Subcutaneous abdominal adipose tissue (tissue), 5 donors: ENCODE data around the gene CD248.
A peak's percentile ranks its signal among the peaks of the same experiment; 100 is the strongest.

Experiments
- H3K27ac ChIP-seq: one replicate; pipeline ENCODE4 v1.7.0; 2013; ENCODE audit warnings: low read depth, mild to moderate bottlenecking, inconsistent platforms, low read length, moderate library complexity
- H3K27me3 ChIP-seq, 5 donors: one replicate each; pipeline ENCODE4 v1.7.0; 2013; ENCODE audit warnings: low read length in 5 of 5, inconsistent platforms in 1 of 5; ENCODE audit not compliant: control insufficient read depth in 5 of 5, insufficient read depth in 4 of 5
- H3K36me3 ChIP-seq, 5 donors: one replicate each; pipeline ENCODE4 v1.7.0; 2013; ENCODE audit warnings: low read length in 5 of 5; ENCODE audit not compliant: control insufficient read depth in 5 of 5, insufficient read depth in 5 of 5
- H3K4me1 ChIP-seq, 5 donors: one replicate each; pipeline ENCODE4 v1.7.0; 2013; ENCODE audit warnings: low read length in 5 of 5, mild to moderate bottlenecking in 3 of 5, moderate library complexity in 1 of 5; ENCODE audit not compliant: control insufficient read depth in 5 of 5, insufficient read depth in 5 of 5
- H3K4me3 ChIP-seq, 5 donors: one replicate each; pipeline ENCODE4 v1.7.0; 2013; ENCODE audit warnings: low read length in 5 of 5, low read depth in 1 of 5
- H3K9ac ChIP-seq, 5 donors: one replicate each; pipeline ENCODE4 v1.7.0; 2013; ENCODE audit warnings: low read length in 5 of 5, mild to moderate bottlenecking in 4 of 5, moderate library complexity in 3 of 5
- H3K9me3 ChIP-seq, 5 donors: one replicate each; pipeline ENCODE4 v1.7.0; 2013; ENCODE audit warnings: low read length in 5 of 5; ENCODE audit not compliant: control insufficient read depth in 5 of 5
- donor health status: healthy.
- donor health status: healthy.
- donor health status: healthy.
- donor health status: healthy.
- donor health status: healthy.

The CD248 gene

DNA sequence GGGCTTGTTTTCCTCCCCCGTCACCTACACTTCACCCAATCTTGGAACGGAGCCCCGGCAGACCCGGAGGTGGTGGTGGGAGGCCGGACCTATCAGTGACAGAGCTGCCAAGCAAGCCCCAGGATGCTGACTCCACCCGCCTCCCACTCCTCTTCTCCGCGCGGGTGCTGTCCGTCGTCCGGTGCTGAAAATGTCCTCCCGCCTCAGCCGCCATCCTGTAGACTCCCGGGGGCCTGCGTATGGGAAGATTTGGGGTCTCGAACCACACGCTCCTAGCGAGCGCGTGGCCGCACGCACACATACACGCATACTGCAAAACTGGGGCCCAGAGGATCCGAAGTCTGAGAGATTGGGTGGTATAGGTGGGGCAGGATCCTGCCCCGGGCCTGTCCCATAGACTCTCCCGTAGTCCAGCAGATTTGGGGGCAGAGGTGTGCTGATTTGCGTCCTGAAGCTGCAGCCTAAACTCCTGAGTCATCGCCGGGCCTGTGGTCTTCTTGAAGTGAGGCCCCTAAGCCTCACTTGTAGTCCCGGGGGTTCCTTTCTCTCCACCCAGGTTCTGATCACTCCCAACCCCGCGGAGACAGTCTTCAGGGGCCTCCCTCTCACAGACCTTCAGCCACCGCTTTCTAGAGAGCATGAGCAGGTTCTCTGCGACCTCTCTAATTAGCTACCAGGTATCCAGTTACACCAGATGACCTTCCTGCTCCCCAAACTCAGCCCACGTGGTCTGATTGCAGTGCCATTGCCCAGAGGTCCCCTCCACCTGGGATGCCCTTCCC lies 27.1 kb downstream of the CD248 start:
- H3K27ac ChIP-seq: peak overlapping the region; percentile 74
- peak overlapping the region in 4 of 5 donors; percentile 36 to 94 (median 58) for H3K9ac ChIP-seq
- H3K4me1 ChIP-seq: peaks cover 3 to 43% (median 31%) of the 10 kb centered on the region in 5 donors

GRCh38 chr11:66288671-66289547 lies 27.9 kb downstream of the CD248 start, which contains the start of gene YIF1A:
TSS of gene YIF1A (minus strand) at chr11:66289143. CDS start at chr11:66288985, 158 bp downstream.
- no peaks in the 10 kb centered on the region for H3K9me3 ChIP-seq
- peaks cover 3 to 43% (median 31%) of the 10 kb centered on the region in 5 donors for H3K4me1 ChIP-seq
- H3K27ac ChIP-seq: peak within 1 kb of the TSS; percentile 90
- peak within 1 kb of the TSS; percentile 80 to 96 (median 89) for H3K4me3 ChIP-seq
- peak within 1 kb of the TSS; percentile 73 to 94 (median 87) for H3K9ac ChIP-seq
- H3K36me3 ChIP-seq: peaks cover 0 to 25% (median 11%) of the 10 kb centered on the region in 5 donors
- H3K27me3 ChIP-seq: peaks cover 22 to 28% (median 24%) of the 10 kb centered on the region in 5 donors

More for the DNA sequence above, 27.1 kb downstream of the CD248 start:
- Histone ChIP-seq H3K4me3 (peak overlapping the region; percentile 80 to 90 (median 89)), H3K36me3 (peaks cover 0 to 19% (median 4%) of the 10 kb centered on the region in 5 donors), H3K27me3 (peaks cover 27 to 35% (median 32%) of the 10 kb centered on the region in 5 donors), H3K9me3 (no peaks in the 10 kb centered on the region)

- peaks cover 3 to 43% (median 31%) of the 10 kb centered on the region in 5 donors for H3K4me1 ChIP-seq
- H3K9ac ChIP-seq: peak overlapping the region; percentile 73 to 94 (median 87)
- H3K4me3 ChIP-seq: peak overlapping the region; percentile 80 to 96 (median 89)
- no peaks in the 10 kb centered on the region for H3K9me3 ChIP-seq
- peaks cover 14 to 20% (median 16%) of the 10 kb centered on the region in 5 donors for H3K27me3 ChIP-seq
- H3K27ac ChIP-seq: peak overlapping the region; percentile 90
- peaks cover 0 to 28% (median 11%) of the 10 kb centered on the region in 5 donors for H3K36me3 ChIP-seq
Observed at GRCh38 chr11:66287889-66288670, 28.8 kb downstream of the CD248 start.

GRCh38 chr11:66287211-66287888 lies 29.5 kb downstream of the CD248 start:
- Histone ChIP-seq H3K9ac (peak overlapping the region in 2 of 5 donors; percentile 93 to 94), H3K27ac (no peak overlapping the region), H3K4me1 (peaks cover 3 to 49% (median 35%) of the 10 kb centered on the region in 5 donors), H3K9me3 (no peaks in the 10 kb centered on the region), H3K4me3 (peak overlapping the region in 3 of 5 donors; percentile 80 to 90 (median 86)), H3K36me3 (peaks cover 0 to 28% (median 11%) of the 10 kb centered on the region in 5 donors), H3K27me3 (peaks cover 7 to 13% (median 8%) of the 10 kb centered on the region in 5 donors)

DNA sequence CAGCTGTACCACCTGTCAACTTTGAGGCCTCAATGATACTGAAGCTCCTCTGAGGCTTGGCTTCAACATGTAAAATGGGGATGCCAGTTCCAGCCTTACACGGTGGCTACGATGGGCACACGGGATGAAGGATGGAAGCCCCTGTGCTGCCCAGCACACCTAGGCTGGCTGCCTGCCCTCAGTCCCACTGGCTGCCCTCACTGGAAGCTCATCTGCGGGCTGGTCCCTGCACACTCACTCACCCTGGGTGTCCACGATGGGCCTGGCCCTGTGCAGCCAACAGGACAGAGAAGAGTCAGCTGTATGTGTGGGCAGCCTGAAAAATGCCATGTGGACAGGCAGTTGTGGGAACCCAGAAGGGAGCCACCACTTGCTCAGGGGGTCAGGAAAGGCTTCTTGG lies 30.1 kb downstream of the CD248 start:
- H3K27ac ChIP-seq: no peak overlapping the region
- peak overlapping the region in 1 of 5 donors; percentile 35 for H3K9ac ChIP-seq
- no peak overlapping the region for H3K4me3 ChIP-seq

GRCh38 chr11:66285250-66285947 lies 31.4 kb downstream of the CD248 start:
- peaks cover 0 to 28% (median 11%) of the 10 kb centered on the region in 5 donors for H3K36me3 ChIP-seq
- H3K4me3 ChIP-seq: no peak overlapping the region
- H3K4me1 ChIP-seq: peaks cover 3 to 45% (median 34%) of the 10 kb centered on the region in 5 donors
- no peaks in the 10 kb centered on the region for H3K9me3 ChIP-seq
- H3K27ac ChIP-seq: no peak overlapping the region
- H3K27me3 ChIP-seq: no peaks in the 10 kb centered on the region
- no peak overlapping the region for H3K9ac ChIP-seq

More for the DNA sequence above, 30.1 kb downstream of the CD248 start:
- no peaks in the 10 kb centered on the region for H3K9me3 ChIP-seq
- H3K36me3 ChIP-seq: peaks cover 0 to 28% (median 11%) of the 10 kb centered on the region in 5 donors
- H3K4me1 ChIP-seq: peaks cover 3 to 49% (median 35%) of the 10 kb centered on the region in 5 donors
- H3K27me3 ChIP-seq: peaks cover 4 to 9% (median 6%) of the 10 kb centered on the region in 5 donors

- no peak overlapping the region for H3K9ac ChIP-seq
- H3K9me3 ChIP-seq: no peaks in the 10 kb centered on the region
- peaks cover 0 to under 1% (median 0%) of the 10 kb centered on the region in 5 donors for H3K27me3 ChIP-seq
- H3K36me3 ChIP-seq: peaks cover 0 to 28% (median 11%) of the 10 kb centered on the region in 5 donors
- no peak overlapping the region for H3K4me3 ChIP-seq
- no peak overlapping the region for H3K27ac ChIP-seq
- peaks cover 3 to 40% (median 27%) of the 10 kb centered on the region in 5 donors for H3K4me1 ChIP-seq
Observed at GRCh38 chr11:66284526-66285078, 32.2 kb downstream of the CD248 start.

GRCh38 chr11:66283461-66284105 lies 33.3 kb downstream of the CD248 start:
- Histone ChIP-seq H3K27ac (no peak overlapping the region), H3K27me3 (peaks cover 0 to 8% (median 3%) of the 10 kb centered on the region in 5 donors), H3K9me3 (no peaks in the 10 kb centered on the region), H3K4me3 (no peak overlapping the region), H3K36me3 (peaks cover 0 to 28% (median 11%) of the 10 kb centered on the region in 5 donors), H3K9ac (no peak overlapping the region), H3K4me1 (peaks cover 1 to 34% (median 22%) of the 10 kb centered on the region in 5 donors)
